Stimulated activated CD4-positive, alpha-beta T cell treated with anti-CD3 and anti-CD28 coated beads, Interleukin-4, amount 100 ng/mL, for 1 hour (primary cell): ENCODE results near the gene TSPAN33.
"Not testable (repeated sequence)": the region's sequence is repeated elsewhere in the genome, so short reads cannot be mapped to it uniquely, and the experiment has no call there.

Experiments used
- DNase-seq: peaks from one replicate; pipeline ENCODE4 v3.0.0-alpha.2; 2020

The TSPAN33 gene

DNA sequence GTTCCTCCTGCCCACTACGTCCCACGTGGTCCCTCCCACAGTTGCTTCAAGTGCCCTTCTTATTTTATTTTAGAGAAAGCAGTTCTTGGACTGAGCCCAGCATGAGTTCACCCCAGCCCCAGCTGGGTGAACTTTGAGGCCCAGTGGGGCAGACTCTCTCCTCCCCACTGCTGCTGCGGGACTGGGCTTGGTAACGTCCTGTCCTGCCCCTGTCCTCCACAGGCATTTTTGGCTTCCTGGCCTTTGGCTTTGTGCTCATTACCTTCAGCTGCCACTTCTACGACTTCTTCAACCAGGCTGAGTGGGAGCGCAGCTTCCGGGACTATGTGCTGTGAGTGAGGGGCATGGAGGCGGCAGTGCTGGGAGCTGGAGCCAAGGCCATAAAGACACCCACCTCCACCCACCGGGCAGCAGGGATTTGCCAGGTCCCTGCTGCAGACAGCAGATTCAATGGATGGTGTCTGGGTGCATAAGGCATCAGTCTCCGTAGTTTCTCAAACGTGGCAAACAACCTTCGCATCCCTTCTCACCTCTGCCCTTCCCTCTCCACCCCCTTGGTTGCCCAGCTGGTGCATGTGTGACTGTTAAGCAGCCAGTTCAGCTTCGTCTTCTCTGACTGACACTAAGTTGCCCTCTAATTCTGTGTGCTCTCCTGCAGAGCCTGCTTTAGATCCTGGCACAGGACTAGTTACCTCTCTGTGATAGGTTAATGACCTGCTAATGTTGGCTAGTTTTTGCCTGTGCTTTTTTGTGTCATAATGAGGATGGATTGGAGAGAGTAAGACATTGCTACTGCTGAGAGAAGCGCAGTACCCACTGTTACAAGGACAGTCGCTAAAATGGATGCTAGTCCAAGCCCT is 64.8 kb downstream of the TSPAN33 start:
- no peak for DNase-seq

DNA sequence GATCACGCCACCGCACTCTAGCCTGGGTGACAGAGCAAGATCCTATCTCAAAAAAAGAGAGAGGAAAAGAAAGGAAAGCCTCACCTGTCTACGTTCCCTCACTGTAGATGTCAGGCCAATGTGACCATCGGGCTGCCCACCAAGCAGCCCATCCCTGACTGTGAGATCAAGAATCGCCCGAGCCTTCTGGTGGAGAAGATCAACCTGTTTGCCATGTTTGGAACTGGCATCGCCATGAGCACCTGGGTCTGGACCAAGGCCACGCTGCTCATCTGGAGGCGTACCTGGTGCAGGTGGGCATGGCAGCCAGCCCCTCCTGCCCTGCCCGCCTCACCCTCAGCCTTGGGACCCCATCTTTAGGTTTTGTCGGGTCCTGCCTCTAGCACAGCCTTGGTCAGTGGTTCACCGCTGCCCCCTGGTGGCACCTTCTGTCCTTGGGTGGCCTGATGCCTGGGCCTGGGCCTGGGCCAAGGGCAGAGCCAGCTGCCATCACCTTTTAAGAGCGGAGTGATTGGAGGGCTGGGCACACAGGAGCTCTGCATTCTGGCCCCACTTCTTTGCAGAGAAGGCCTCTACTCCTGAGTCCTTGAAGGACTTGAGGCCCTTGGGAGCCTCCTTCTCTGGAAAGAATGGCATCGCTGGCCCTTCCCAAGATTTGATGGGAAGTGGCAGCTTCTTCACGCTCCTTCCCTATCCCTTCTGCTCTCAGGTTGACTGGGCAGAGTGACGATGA is 65.9 kb downstream of the TSPAN33 start:
- DNase-seq: peak; percentile 72

DNA sequence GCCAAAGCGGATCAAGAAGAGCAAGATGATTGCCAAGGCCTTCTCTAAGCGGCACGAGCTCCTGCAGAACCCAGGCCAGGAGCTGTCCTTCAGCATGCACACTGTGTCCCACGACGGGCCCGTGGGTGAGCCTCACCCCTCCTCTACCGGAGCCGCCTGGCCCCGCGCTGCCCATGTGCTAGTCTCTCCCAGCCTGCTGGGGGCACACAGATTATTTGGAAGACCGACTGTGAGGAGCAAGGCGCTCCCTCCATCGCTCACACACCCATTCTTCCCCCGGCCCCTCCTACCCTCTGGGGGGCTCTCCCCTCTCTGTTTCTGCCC is 66.4 kb downstream of the TSPAN33 start:
- DNase-seq: no peak

DNA sequence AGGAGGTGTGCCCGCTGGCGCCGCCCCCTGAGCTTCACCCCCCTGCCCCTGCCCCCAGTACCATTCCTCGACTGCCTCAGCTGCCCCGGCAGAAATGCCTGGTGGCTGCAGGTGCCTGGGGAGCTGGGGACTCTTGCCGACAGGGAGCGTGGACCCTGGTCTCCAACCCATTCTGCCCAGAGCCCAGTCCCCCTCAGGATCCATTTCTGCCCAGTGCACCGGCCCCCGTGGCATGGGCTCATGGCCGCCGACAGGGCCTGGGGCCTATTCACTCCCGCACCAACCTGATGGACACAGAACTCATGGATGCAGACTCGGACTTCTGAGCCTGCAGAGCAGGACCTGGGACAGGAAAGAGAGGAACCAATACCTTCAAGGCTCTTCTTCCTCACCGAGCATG is 67.6 kb downstream of the TSPAN33 start:
- DNase-seq: no peak

DNA sequence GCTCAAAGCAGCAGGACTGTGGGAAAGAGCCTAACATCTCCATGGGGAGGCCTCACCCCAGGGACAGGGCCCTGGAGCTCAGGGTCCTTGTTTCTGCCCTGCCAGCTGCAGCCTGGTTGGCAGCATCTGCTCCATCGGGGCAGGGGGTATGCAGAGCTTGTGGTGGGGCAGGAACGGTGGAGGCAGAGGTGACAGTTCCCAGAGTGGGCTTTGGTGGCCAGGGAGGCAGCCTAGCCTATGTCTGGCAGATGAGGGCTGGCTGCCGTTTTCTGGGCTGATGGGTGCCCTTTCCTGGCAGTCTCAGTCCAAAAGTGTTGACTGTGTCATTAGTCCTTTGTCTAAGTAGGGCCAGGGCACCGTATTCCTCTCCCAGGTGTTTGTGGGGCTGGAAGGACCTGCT is 68.1 kb downstream of the TSPAN33 start:
- DNase-seq: no peak

DNA sequence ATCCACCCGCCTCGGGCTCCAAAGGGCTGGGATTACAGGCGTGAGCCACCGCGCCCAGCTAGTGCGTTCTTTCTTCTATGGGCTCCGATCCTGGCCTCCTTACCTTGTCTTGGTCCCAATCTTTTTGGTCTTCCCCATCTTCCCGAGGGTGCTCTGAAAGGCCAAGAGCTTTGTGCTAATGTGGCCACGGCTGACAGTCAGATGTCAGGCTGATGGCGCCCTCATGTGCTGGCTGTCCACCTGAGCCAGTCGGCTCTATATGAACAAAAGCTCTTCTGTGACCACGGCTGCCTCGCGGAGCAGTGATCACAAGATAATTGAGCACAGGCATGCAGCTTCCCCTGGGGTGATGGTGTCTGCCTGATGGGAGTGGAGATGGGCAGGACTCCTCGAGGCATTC is 69.3 kb downstream of the TSPAN33 start:
- no peak for DNase-seq

DNA sequence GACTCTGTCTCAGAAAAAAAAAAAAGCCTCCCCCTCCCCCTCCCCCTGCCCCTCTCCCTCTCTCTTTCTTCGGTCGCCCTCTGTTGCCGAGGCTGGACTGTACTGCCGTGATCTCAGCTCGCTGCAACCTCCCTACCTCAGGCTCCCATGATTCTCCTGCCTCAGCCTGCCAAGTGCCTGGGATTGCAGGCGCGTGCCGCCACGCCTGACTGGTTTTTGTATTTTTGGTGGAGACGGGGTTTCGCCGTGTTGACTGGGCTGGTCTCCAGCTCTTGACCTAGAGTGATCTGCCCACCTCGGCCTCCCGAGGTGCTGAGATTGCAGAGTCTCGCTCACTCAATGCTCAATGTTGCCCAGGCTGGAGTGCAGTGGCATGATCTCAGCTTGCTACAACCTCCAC is 71.2 kb downstream of the TSPAN33 start:
- DNase-seq: not testable (repeated sequence)

DNA sequence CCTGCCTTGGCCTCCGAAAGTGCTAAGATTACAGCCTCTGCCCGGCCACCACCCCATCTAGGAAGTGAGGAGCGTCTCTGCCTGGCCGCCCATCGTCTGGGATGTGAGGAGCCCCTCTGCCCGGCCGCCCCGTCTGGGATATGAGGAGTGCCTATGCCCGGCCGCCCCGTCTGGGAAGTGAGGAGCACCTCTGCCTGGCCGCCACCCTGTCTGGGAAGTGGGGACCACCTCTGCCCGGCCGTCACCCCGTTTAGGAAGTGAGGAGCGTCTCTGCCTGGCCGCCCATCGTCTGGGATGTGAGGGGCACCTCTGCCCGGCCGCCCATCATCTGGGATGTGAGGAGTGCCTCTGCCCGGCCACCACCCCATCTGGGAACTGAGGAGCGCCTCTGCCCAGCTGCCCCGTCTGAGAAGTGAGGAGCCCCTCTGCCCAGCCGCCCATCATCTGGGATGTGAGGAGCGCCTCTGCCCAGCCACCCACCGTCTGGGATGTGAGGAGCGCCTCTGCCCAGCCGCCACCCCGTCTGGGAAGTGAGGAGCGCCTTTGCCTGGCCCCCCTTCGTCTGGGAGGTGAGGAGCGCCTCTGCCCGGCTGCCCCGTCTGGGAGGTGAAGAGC is 71.7 kb downstream of the TSPAN33 start:
- not testable (repeated sequence) for DNase-seq

DNA sequence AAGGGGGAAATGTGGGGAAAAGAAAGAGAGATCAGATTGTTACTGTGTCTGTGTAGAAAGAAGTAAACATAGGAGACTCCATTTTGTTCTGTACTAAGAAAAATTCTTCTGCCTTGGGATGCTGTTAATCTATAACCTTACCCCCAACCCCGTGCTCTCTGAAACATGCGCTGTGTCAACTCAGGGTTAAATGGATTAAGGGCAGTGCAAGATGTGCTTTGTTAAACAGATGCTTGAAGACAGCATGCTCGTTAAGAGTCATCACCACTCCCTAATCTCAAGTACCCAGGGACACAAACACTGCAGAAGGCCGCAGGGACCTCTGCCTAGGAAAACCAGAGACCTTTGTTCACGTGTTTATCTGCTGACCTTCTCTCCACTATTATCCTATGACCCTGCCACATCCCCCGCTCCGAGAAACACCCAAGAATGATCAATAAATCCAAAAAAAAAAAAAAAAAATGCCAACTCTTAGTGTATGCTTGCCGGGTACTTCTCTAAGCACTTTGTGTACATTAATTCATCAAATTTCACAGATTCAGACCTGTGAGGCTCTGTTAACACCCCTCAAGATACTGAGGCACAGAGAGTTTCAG is 72.4 kb downstream of the TSPAN33 start:
- not testable (repeated sequence) for DNase-seq

DNA sequence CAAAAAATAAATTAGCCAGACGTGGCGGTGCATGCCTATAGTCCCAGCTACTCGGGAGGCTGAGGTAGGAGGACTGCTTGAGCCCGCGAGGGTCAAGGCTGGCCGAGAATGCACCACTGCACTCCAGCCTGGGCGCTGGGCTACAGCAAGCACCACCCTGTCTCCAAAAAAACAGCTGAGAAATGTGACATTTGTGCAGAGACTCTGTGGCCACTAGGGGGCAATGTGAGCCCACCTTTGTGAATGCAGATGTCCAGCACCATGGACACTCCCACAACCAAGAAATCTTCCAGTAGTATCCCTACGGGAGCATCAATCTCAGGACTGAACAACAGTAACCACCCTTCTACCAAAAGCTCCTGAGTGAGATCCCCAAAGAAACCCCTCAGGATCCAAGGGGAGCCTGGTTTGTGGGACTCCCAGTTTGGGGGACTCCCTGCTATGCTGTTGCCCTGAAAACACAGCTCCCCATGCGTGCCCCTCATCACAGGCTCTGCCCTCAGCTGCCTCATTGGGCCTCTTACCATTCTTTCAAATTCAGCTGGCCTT is 74.1 kb downstream of the TSPAN33 start:
- DNase-seq: peak; percentile 74

DNA sequence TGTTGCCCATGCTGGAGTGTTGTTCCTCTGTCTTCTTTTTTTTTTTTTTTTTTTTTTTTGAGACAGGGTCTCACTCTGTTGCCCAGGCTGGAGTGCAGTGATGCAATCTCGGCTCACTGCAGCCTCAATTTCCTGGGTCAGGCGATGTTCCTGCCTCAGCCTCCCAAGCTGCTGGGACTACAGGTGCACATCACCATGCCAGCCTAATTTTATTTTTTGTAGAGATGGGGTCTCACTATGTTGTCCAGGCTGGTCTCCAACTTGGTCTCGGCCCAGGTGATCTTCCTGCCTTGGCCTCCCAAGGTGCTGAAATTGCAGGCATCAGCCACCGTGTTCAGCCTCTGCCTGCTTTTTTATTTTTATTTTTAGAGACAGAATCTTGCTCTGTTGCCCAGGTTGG is 74.7 kb downstream of the TSPAN33 start:
- not testable (repeated sequence) for DNase-seq
